ENCODE data around the gene LRRC8A.

- TF ChIP-seq CTCF (IDR thresholded peaks at IDR 0.05) (no peak), POLR2A (IDR thresholded peaks at IDR 0.05) (no peak)
These were observed 65.3 kb downstream of the LRRC8A start for GRCh38 chr9:128947277-128947526.

Measured in esophagus squamous epithelium (tissue), 4 donors.